ENCODE data around the gene ADPRHL1.

- no peak for TF ChIP-seq CTCF (conservative IDR thresholded peaks at IDR 0.05)
- TF ChIP-seq ZFX (IDR thresholded peaks at IDR 0.05): no peak
Observed at GRCh38 chr13:113461022-113461751, 7.9 kb upstream of the ADPRHL1 start.
